ENCODE data around the gene SPHKAP.
"Not testable (repeated sequence)": the region's sequence is repeated elsewhere in the genome, so short reads cannot be mapped to it uniquely, and the experiment has no call there.

SPHKAP gene

GRCh38 chr2:228104215-228104614 is 77.3 kb downstream of the SPHKAP start:
- DNase-seq (ENCODE audit: low read depth in 1 of 2, low spot score in 1 of 2), result no peak

DNA sequence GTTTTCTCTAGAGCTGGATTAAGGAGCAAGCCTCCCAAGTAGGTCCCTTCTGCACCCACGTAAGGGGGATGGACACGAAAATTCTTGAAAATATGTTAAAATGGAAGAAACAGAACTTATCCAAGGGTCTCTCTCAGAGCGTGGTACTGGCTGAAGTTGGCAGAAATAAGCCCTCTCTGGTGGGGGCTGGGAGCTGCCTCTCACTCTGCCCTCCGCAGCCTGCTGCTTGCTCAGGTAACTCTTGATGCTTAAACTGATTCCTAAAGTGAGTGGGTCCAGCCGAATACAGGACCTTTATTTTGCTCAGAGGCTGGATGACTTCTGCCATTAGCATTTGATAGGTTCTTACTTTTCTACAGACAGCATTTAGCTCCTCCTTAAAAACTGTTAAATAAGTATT is 78.1 kb downstream of the SPHKAP start:
- DNase-seq (ENCODE audit: low read depth in 1 of 2, low spot score in 1 of 2), result no peak

DNA sequence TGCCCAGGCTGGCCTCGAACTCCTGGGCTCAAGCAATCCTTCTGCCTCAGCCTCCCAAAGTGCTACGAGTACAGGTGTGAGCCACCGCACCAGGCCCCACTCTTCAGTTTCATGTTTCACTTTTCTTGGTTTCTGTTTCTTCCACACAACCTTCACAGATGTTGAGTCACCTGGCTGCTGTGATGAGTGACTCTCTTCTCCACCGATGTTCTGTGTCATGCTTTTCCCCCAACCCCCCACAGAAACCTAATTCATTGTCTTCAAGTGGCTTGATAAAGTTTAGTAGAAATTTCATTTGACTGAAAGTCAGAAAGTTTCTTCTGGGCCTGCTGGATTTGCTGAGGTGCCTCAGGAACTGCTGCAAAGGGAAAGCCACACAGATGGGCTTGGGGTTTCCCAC is 78.5 kb downstream of the SPHKAP start:
- no peak for DNase-seq (ENCODE audit: low read depth in 1 of 2, low spot score in 1 of 2)

- DNase-seq (ENCODE audit: low read depth in 1 of 2, low spot score in 1 of 2), result no peak
These were observed 87.0 kb downstream of the SPHKAP start for GRCh38 chr2:228094377-228094921.

- no peak for DNase-seq (ENCODE audit: low read depth in 1 of 2, low spot score in 1 of 2)
These were observed 89.4 kb downstream of the SPHKAP start for GRCh38 chr2:228092056-228092455.

GRCh38 chr2:228086561-228086960 is 94.9 kb downstream of the SPHKAP start:
- no peak for DNase-seq (ENCODE audit: low read depth in 1 of 2, low spot score in 1 of 2)

GRCh38 chr2:228084717-228085116 is 96.8 kb downstream of the SPHKAP start:
- no peak for DNase-seq (ENCODE audit: low read depth in 1 of 2, low spot score in 1 of 2)

- DNase-seq (ENCODE audit: low read depth in 1 of 2, low spot score in 1 of 2), result no peak
These were observed 98.4 kb downstream of the SPHKAP start for GRCh38 chr2:228083131-228083530.

DNA sequence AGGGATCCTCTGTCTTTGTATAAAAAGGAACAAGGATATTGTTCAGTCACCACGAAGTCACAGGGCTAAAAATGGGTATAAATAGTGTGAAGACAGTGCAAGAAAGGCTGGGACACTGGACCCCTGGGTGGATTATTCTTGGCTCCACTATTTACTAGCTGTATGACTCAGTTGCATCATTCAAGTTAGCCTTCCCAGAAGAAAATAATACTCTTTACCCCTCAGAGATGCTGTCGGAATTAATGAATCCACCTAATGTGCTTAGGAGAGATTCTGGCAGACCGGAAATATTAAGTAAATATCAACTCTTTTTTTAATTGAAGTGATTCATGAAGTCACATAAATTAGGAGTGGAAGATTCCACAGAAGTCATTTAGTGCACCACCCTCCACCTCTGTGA is 98.9 kb downstream of the SPHKAP start:
- no peak for DNase-seq (ENCODE audit: low read depth in 1 of 2, low spot score in 1 of 2)

GRCh38 chr2:228079194-228079593 is 102.3 kb downstream of the SPHKAP start:
- no peak for DNase-seq (ENCODE audit: low read depth in 1 of 2, low spot score in 1 of 2)

DNA sequence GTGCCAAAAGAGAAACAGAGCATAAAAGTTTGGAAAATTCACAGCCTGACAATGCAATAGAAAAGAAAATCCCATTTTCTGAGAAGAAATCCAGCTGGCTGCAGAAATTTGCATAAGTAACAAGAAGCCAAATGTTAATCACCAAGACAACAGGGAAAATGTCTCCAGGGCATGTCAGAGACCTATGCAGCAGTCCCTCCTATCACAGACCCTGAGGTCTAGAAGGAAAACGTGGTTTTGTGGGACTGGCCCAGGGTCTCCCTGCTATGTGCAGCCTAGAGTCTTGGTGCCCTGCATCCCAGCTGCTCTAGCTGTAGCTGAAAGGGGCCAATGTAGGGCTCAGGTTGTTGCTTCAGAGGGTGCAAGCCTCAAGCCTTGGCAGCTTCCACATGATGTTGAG is 104.8 kb downstream of the SPHKAP start:
- DNase-seq (ENCODE audit: low read depth in 1 of 2, low spot score in 1 of 2), result not testable (repeated sequence)

DNA sequence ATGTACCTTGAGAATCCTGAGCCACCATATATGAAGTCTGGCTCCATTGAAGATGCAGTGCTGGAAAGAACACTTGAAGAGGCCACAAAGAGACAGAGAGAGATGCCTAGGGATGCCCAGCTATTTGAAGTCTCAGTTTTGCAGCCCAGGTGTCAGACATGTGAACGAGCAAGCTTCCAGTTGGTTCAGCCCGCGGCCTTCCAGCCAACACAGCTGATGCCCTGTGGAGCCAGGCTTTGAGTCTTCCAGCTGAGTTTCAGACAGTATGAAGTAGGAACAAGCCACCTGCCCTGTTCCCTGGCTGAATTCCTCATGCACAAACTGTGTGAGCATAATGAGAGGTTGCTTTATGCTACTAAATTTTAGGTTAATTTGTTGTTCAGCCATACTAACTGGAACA is 108.8 kb downstream of the SPHKAP start:
- no peak for DNase-seq (ENCODE audit: low read depth in 1 of 2, low spot score in 1 of 2)

- no peak for DNase-seq (ENCODE audit: low read depth in 1 of 2, low spot score in 1 of 2)
These were observed 114.2 kb downstream of the SPHKAP start for GRCh38 chr2:228067309-228067708.

DNA sequence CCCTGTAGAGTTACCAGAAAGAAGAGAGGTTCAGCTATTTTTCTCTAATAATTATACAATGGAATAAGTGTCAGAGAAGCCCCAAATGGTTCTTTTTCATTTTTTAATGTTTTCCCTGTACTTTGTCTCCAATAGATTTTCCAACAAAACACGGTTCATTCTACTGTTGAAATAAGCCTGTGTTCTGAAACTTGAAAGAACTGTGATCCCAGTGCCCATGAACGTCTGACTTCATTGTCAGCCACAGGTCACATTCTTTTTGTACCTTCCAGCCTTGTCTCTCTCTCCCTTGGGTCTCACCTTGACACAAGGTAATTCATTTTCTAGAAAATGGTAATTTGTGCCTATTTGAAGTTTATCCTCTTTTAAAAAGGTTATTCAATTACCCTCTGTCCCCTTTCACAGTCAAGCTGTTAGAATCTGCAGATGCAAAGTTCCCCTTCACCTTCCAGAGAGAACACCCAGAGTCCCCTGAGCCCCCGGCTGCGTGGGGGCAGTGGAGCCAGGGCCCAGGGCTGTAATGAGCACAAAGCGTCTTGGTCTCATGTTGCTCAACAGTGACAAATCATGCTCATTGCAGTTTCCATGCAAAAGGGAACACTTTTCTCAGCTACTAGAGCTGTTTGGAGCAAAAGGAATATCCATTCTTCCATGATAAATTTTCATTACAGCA is 115.2 kb downstream of the SPHKAP start:
- no peak for DNase-seq (ENCODE audit: low read depth in 1 of 2, low spot score in 1 of 2)

- no peak for DNase-seq (ENCODE audit: low read depth in 1 of 2, low spot score in 1 of 2)
These were observed 115.8 kb downstream of the SPHKAP start for GRCh38 chr2:228065686-228066085.

DNA sequence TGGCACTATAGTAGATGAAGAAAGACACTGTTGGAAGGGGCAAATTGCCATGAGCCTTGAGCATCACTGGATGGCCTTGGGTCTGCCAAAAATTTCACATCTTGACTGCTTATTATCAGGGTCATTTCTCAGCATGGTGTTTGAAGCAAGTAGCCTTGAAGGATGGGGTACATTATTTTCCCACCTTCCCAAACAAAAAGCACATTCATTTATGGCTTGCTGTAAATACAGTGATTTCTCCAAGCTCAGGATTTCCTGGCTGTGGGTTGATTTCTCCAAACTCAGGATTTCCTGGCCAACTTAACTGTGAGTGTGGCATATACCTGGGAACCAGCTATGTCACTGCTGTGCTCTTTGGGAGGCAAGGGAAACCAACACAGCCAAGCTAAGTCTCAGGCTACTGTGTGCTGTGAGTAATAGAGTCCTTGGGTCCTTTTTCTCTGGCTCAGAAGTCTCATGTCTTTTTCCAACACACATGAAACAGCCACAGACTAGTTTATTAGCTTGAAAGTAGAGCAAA is 116.6 kb downstream of the SPHKAP start:
- no peak for DNase-seq (ENCODE audit: low read depth in 1 of 2, low spot score in 1 of 2)

DNA sequence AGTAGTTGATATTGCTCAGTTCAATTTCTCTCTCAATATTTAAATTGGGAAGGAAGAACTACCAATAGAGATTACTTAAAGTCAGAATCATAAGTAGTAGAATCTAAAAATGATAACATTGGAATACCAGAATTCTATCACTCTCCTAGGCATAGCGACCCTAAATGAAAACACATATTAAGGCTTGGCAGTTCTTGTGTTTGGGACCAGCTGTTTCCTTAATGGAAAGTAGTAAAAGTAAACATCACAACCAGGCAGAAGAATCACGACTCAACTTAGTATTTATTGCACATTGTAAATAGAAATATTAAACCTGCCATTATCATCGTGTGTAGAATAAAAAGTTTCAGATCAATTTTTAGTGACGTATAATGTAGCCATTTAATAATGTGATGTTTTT is 117.5 kb downstream of the SPHKAP start:
- DNase-seq (ENCODE audit: low read depth in 1 of 2, low spot score in 1 of 2), result no peak

GRCh38 chr2:228063558-228063957 is 117.9 kb downstream of the SPHKAP start:
- no peak for DNase-seq (ENCODE audit: low read depth in 1 of 2, low spot score in 1 of 2)

- DNase-seq (ENCODE audit: low read depth in 1 of 2, low spot score in 1 of 2), result no peak
These were observed 121.8 kb downstream of the SPHKAP start for GRCh38 chr2:228059735-228060134.

DNA sequence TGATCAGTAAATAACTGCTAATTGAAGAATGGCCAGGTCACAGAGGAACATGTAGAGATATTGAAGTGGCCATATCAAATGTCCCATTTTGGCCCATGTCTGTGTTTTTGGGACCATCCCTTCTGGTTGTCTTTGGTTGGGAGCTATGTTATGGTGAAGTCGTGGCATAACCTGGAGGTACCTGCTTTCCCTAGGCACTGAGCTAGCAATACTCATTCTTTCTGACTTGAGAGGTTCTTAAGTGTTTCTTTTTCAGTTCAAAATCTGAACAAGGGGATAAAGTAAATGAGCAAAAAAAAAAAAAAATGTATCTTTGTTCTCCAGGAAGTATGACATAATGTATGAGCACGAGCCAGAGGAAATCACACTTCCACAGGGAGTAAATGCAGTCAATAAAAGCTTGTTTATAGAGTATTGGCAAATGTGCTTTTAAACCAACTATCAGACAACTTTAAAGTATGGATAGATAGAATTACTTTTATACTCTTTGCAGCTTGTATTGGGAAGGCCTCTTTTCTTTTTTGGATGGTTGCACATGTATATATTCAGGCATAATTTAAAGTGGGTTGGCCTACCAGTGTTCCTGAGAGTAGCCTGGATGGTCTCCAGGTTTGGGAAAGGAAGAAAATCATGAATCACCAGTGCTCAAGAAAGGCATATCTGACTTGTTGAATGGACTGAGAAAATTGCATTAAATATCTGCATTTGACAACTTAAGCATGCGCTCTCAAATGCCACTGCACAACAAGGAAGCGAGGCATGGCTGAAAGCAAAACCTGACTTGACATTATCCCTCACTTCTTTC is 125.0 kb downstream of the SPHKAP start:
- no peak for DNase-seq (ENCODE audit: low read depth in 1 of 2, low spot score in 1 of 2)

- no peak for DNase-seq (ENCODE audit: low read depth in 1 of 2, low spot score in 1 of 2)
These were observed 132.5 kb downstream of the SPHKAP start for GRCh38 chr2:228048838-228049490.

- DNase-seq (ENCODE audit: low read depth in 1 of 2, low spot score in 1 of 2), result no peak
These were observed 140.5 kb downstream of the SPHKAP start for GRCh38 chr2:228040995-228041394.

Data from stimulated activated CD4-positive, alpha-beta T cell treated with anti-CD3 and anti-CD28 coated beads, Interleukin-15, amount 100 ng/mL, for 1 hour (primary cell).